GM12874 (cell line): ENCODE results near the gene PKM.

Experiments
- CTCF ChIP-seq: IDR thresholded peaks from 2 replicates; pipeline ENCODE4 v1.5.1; 2011; ENCODE audit warnings: low read depth, mild to moderate bottlenecking, control low read depth, low read length, moderate library complexity; ENCODE audit not compliant: insufficient read depth

The PKM gene

GRCh38 chr15:72156928-72157327 lies 74.1 kb downstream of the PKM start:
- TF ChIP-seq CTCF = no peak

DNA sequence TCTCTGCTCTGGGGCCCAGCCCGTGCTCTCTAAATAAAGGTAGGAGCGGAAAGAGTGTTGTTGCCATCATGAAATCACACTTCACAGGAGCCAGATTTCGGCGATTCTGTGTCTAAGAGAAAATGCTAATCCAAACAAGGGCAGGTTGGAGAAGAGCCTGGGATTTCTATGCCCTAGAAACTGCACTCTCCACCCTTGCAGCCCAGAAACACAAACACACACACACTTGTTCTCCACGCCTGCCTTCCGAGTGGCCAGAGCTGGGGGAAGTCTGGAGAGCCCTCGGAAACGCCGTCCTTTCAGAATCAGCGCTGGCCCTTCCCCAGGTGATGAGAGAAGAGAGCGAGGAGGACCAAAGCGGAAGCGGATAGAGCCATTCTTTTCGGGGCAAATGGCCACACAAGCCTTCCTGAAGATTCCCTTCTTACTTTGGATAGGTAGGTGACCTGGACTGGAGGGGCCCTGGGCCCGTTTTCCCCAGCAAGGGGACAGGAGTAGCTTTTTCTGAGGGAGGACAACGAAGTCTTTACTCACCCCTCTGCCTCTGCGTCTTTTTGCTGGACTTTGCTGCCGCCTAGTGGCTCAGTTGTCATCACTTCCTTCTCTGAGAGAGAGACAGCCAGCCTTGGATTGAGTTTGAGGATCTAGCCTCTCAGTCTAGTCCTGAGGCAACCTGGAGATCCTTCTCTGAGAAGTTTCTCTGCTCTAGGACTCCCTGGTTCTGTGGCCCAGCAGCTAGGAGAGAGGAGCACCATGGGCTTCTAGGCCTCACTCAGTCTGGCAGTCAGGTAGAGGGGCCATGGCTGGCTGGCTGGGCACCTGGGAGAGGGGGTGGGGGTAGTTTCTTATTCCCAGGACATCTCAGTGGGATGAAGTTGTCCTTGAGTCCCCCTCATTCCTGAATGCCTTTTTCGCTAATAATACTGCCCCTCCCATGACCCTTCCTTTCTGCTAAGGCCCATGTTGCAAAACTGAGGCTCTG lies 75.1 kb downstream of the PKM start:
- TF ChIP-seq CTCF = peak; percentile 88

DNA sequence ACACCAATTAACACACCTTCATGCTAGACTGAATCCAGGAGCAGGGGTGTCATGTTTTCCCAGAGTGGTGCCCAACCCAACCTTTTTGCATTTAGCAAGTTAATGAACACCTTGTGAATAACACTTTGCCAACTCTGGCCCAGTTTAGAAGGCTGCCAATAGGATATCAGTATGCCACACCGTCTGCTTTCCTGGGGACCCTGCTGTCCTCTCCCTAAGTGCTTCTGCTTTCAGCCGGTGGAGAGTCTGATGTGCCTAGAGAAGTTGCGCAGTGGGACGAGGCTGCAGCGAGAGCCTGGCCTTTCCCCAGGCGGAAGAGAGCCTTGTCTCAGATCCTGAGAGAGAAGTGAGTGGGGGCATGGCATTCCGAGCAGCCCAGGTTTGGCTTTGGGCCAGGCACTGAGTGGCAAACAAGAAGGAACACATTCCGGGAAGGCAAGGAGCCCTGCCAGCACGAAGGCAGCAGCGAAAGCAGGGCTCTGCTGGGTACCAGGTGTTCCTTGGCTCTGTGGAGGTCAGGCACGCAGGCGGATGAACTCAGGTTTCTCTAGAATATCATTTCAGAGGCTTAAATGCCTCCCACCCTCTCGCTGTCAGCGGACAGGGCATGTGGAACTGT lies 75.9 kb downstream of the PKM start:
- TF ChIP-seq CTCF = no peak

DNA sequence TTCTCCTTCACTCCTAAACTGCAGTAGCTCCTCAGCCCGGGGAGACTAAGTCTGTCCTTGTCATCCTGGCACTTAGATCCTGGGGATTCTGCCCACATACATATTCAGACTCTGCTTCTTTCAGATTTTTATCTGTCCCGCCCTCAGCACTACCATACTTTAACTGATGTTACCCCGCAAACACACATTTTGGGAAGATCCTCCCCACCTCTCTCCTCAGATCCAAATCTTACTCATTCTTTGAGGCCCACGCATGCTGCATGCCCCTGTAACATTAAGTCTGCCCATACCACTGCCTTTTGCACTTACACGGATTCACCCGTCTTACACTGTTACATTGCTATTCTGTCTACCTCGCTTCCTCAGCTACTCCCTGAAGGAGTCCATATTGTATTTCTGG lies 76.7 kb downstream of the PKM start:
- no peak for TF ChIP-seq CTCF

DNA sequence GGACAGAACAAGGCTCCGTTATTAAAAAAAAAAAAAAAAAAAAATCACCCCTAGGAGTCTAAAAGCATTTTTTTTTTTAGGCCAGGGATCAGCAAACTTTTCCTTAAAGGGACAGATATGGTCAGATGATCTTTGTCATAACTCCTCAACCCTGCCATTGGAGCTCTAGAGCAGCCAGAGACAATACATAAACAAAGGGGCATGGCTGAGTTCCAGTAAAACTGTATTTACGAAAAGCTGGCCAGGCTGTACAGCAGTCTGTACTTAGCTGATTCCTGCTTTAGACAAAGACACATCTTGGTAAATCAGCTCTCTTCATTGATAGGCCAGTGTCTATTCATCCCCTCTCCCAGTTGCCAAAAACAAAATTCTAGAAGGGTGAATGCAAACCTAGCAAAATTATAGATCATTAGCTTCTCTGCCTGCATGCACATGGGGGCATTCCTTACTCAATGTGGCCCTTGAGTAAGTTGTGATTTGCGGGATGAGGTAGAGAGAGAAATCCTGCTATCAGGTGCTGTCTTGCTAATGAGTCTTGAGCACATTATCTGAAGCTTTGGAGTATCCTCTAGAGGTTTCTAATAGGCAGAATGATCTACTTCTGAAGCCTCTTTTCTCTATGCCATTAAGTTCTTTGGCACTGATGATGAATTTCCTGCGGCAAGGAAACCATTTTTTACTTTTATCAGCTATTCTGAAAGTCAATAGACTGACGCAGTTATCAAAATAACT lies 77.6 kb downstream of the PKM start:
- TF ChIP-seq CTCF = no peak
